Heart left ventricle (tissue), 13 donors: ENCODE results near the gene ACVR2B.
"Not testable (repeated sequence)": the region's sequence is repeated elsewhere in the genome, so short reads cannot be mapped to it uniquely, and the experiment has no call there.

ENCODE experiments used
- POLR2A ChIP-seq, 2 donors: fragments of 450-650 bp; IDR thresholded peaks; one replicate each; pipeline ENCODE4 v1.6.1; 2017; ENCODE audit warnings: antibody characterized with exemption in 2 of 2, mild to moderate bottlenecking in 2 of 2, moderate library complexity in 2 of 2
- TF ChIP-seq, protein P1 (sequence below), 12 donors: fragments of 200-600 bp; sonication (generic) in 4 of 12; IDR thresholded peaks; one replicate each; pipeline versions ENCODE4 v1.5.0 to v1.8.0; 2018 to 2022; ENCODE audit warnings: antibody characterized with exemption in 12 of 12, mild to moderate bottlenecking in 5 of 12
- donor health status: ischemic (EF 13 %, LVEDD 7.1; RV severe dilation, severe dysfunction).
- donor health status: DM: no; HTN: yes; CAD: no.
- donor health status: DM: no; HTN: no; CAD: no.
- donor health status: ischemic (EF 25% LVEDD 6.9; RV normal size, moderate dysfunction).
- donor health status: ischemic (EF 25% LVEDD 5.7; RV mildly dilated, moderate dysfunction).
- donor health status: ischemic (EF 35%, LVEDD 5.7; RV mildly dilated, moderate dysfunction).
- donor health status: nonischemic (EF 11% LVEDD 7.7; RV severe dilation, severe dysfunction).
- donor health status: DM: yes; HTN: yes; CAD: no.
- donor health status: PGD.
- donor health status: ischemic (EF 29% LVEDD 5.4; RV normal size, mild dysfunction).
- donor health status: nonischemic (EF 23%, LVEDD 6.1; RV moderate dilation, normal function).

GRCh38 chr3:38438436-38439069 is 15.1 kb upstream of the ACVR2B start:
- TF ChIP-seq, protein P1, sequence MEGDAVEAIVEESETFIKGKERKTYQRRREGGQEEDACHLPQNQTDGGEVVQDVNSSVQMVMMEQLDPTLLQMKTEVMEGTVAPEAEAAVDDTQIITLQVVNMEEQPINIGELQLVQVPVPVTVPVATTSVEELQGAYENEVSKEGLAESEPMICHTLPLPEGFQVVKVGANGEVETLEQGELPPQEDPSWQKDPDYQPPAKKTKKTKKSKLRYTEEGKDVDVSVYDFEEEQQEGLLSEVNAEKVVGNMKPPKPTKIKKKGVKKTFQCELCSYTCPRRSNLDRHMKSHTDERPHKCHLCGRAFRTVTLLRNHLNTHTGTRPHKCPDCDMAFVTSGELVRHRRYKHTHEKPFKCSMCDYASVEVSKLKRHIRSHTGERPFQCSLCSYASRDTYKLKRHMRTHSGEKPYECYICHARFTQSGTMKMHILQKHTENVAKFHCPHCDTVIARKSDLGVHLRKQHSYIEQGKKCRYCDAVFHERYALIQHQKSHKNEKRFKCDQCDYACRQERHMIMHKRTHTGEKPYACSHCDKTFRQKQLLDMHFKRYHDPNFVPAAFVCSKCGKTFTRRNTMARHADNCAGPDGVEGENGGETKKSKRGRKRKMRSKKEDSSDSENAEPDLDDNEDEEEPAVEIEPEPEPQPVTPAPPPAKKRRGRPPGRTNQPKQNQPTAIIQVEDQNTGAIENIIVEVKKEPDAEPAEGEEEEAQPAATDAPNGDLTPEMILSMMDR (IDR thresholded peaks at IDR 0.05): not testable (repeated sequence)
- TF ChIP-seq POLR2A (IDR thresholded peaks at IDR 0.05): not testable (repeated sequence)
